ENCODE measurements around the gene BATF3. TPM values are rescaled to one million over a fixed set of nuclear protein-coding genes. Genes with fewer than 3 reads are reported as not detected.

Gene BATF3
- total RNA-seq, 1 donor from 2014 or later: not detected

GRCh38 chr1:212686069-212686468 lies 13.6 kb downstream of the BATF3 start:
- H3K27me3 Mint-ChIP-seq (ENCODE audit: low read depth): peaks cover 7% of the 10 kb centered on the region
- no peaks in the 10 kb centered on the region for H3K9me3 Mint-ChIP-seq
- H3K4me3 Mint-ChIP-seq: no peak overlapping the region
- no peaks in the 10 kb centered on the region for H3K36me3 Mint-ChIP-seq (ENCODE audit: low read depth)
- H3K27ac Mint-ChIP-seq (ENCODE audit: unreplicated experiment): no peak overlapping the region
- H3K4me1 Mint-ChIP-seq: no peaks in the 10 kb centered on the region
- DNase-seq (ENCODE audit: low read depth, low spot score): no peak
- no peak for TF ChIP-seq CTCF (conservative IDR thresholded peaks at IDR 0.05)

GRCh38 chr1:212685429-212685828 lies 14.2 kb downstream of the BATF3 start:
- H3K27me3 Mint-ChIP-seq (ENCODE audit: low read depth): peaks cover 3% of the 10 kb centered on the region
- H3K9me3 Mint-ChIP-seq: no peaks in the 10 kb centered on the region
- TF ChIP-seq CTCF (conservative IDR thresholded peaks at IDR 0.05): no peak
- H3K36me3 Mint-ChIP-seq (ENCODE audit: low read depth): no peaks in the 10 kb centered on the region
- H3K4me3 Mint-ChIP-seq: no peak overlapping the region
- DNase-seq (ENCODE audit: low read depth, low spot score): no peak
- H3K27ac Mint-ChIP-seq (ENCODE audit: unreplicated experiment): no peak overlapping the region
- H3K4me1 Mint-ChIP-seq: no peaks in the 10 kb centered on the region

GRCh38 chr1:212684521-212685090 lies 15.0 kb downstream of the BATF3 start:
- Mint-ChIP-seq H3K36me3 (ENCODE audit: low read depth) (no peaks in the 10 kb centered on the region), H3K4me1 (no peaks in the 10 kb centered on the region), H3K27me3 (ENCODE audit: low read depth) (peaks cover 3% of the 10 kb centered on the region), H3K9me3 (no peaks in the 10 kb centered on the region), H3K4me3 (no peak overlapping the region), H3K27ac (ENCODE audit: unreplicated experiment) (no peak overlapping the region)
- no peak for DNase-seq (ENCODE audit: low read depth, low spot score)
- no peak for TF ChIP-seq CTCF (conservative IDR thresholded peaks at IDR 0.05)

- Mint-ChIP-seq H3K27ac (ENCODE audit: unreplicated experiment) (no peak overlapping the region), H3K9me3 (no peaks in the 10 kb centered on the region)
- no peak for TF ChIP-seq CTCF (conservative IDR thresholded peaks at IDR 0.05)
These were observed 15.6 kb downstream of the BATF3 start for GRCh38 chr1:212684076-212684475.

GRCh38 chr1:212683357-212683722 lies 16.3 kb downstream of the BATF3 start:
- no peak overlapping the region for H3K4me3 Mint-ChIP-seq
- H3K36me3 Mint-ChIP-seq (ENCODE audit: low read depth): no peaks in the 10 kb centered on the region
- H3K9me3 Mint-ChIP-seq: no peaks in the 10 kb centered on the region
- H3K4me1 Mint-ChIP-seq: no peaks in the 10 kb centered on the region
- TF ChIP-seq CTCF (conservative IDR thresholded peaks at IDR 0.05): no peak
- peaks cover 3% of the 10 kb centered on the region for H3K27me3 Mint-ChIP-seq (ENCODE audit: low read depth)
- DNase-seq (ENCODE audit: low read depth, low spot score): no peak
- no peak overlapping the region for H3K27ac Mint-ChIP-seq (ENCODE audit: unreplicated experiment)

More at GRCh38 chr1:212684076-212684475, 15.6 kb downstream of the BATF3 start:
- Mint-ChIP-seq H3K27me3 (ENCODE audit: low read depth) (peaks cover 3% of the 10 kb centered on the region), H3K4me1 (no peaks in the 10 kb centered on the region), H3K36me3 (ENCODE audit: low read depth) (no peaks in the 10 kb centered on the region), H3K4me3 (no peak overlapping the region)
- no peak for DNase-seq (ENCODE audit: low read depth, low spot score)
